Hepatocyte (in vitro differentiated cells): ENCODE measurements around the gene VILL.

Source experiments
- EZH2 ChIP-seq: fragments of 200-600 bp; sonication (generic); IDR thresholded peaks from 2 replicates; pipeline ENCODE4 v1.6.1; 2016; ENCODE audit warnings: antibody characterized with exemption, mild to moderate bottlenecking, borderline replicate concordance
- EZH2phosphoT487 ChIP-seq: fragments of 200-600 bp; sonication (generic); IDR thresholded peaks from one replicate; pipeline ENCODE4 v1.6.1; 2018; ENCODE audit warnings: antibody characterized with exemption, mild to moderate bottlenecking, low read depth, moderate library complexity; ENCODE audit not compliant: unreplicated experiment, severe bottlenecking
- TF ChIP-seq, protein P1 (sequence below): fragments of 200-600 bp; sonication (generic); IDR thresholded peaks from 2 replicates; pipeline ENCODE4 v1.5.1; 2016; ENCODE audit warnings: antibody characterized with exemption, mild to moderate bottlenecking; ENCODE audit not compliant: poor library complexity

DNA sequence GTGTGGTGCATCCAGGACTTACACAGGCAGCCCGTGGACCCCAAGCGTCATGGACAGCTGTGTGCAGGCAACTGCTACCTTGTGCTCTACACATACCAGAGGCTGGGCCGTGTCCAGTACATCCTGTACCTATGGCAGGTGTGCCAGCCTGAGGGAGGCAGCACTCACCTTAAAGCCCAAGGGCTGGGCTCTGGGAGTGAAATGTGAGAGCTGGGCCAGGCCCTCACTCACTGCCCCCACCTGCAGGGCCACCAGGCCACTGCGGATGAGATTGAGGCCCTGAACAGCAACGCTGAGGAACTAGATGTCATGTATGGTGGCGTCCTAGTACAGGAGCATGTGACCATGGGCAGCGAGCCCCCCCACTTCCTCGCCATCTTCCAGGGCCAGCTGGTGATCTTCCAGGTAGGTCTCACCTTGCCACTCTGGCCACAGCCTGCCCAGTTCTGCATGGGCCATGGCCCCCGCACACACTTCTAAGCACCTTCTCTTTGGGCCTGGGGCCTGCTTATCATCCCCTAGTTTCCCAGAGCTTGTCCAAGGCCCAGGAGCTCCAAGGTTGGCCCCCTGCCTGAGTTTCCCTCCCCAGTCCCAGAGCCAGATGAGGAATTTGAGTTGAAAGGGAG lies 11.0 kb downstream of the VILL start:
- TF ChIP-seq, protein P1, sequence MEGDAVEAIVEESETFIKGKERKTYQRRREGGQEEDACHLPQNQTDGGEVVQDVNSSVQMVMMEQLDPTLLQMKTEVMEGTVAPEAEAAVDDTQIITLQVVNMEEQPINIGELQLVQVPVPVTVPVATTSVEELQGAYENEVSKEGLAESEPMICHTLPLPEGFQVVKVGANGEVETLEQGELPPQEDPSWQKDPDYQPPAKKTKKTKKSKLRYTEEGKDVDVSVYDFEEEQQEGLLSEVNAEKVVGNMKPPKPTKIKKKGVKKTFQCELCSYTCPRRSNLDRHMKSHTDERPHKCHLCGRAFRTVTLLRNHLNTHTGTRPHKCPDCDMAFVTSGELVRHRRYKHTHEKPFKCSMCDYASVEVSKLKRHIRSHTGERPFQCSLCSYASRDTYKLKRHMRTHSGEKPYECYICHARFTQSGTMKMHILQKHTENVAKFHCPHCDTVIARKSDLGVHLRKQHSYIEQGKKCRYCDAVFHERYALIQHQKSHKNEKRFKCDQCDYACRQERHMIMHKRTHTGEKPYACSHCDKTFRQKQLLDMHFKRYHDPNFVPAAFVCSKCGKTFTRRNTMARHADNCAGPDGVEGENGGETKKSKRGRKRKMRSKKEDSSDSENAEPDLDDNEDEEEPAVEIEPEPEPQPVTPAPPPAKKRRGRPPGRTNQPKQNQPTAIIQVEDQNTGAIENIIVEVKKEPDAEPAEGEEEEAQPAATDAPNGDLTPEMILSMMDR, result peak; percentile 10
- no peak for TF ChIP-seq EZH2
- TF ChIP-seq EZH2phosphoT487, result no peak
